CD14-positive monocyte (primary cell): ENCODE results near the gene CNTN2. TPM values are rescaled to one million over a fixed set of nuclear protein-coding genes. Genes with fewer than 3 reads are reported as not detected.

Experiments
- DNase-seq, 3 donors: peaks; one replicate each; pipeline ENCODE4 v3.0.0-alpha.2; 2011 to 2022
- H2AFZ ChIP-seq: 2 replicates; pipeline ENCODE4 v1.6.0; 2012; ENCODE audit warnings: mild to moderate bottlenecking, low read depth, low read length, inconsistent platforms; ENCODE audit not compliant: insufficient read depth, poor library complexity, severe bottlenecking
- H3K27ac ChIP-seq, 2 donors: 1 replicate in 1 of 2; 2 replicates in 1 of 2; pipeline ENCODE4 v1.5.1; 2012 to 2013; ENCODE audit warnings: low read length in 2 of 2, control low read depth in 1 of 2, inconsistent platforms in 1 of 2, low read depth in 1 of 2, mild to moderate bottlenecking in 1 of 2
- H3K27me3 ChIP-seq, 2 donors: one replicate each; pipeline versions ENCODE4 v1.6.0 to v1.6.1; 2011 to 2013; ENCODE audit warnings: low read length in 2 of 2; ENCODE audit not compliant: control insufficient read depth in 2 of 2, insufficient read depth in 2 of 2
- H3K36me3 ChIP-seq, 2 donors: replicated peaks in 1 of 2; 1 replicate in 1 of 2; 2 replicates in 1 of 2; pipeline versions ENCODE4 v1.5.1 to v1.6.1; 2012 to 2013; ENCODE audit warnings: low read length in 2 of 2, control low read depth in 1 of 2, inconsistent platforms in 1 of 2, mild to moderate bottlenecking in 1 of 2; ENCODE audit not compliant: insufficient read depth in 2 of 2, control insufficient read depth in 1 of 2
- H3K4me1 ChIP-seq, 2 donors: 1 replicate in 1 of 2; 2 replicates in 1 of 2; pipeline versions ENCODE4 v1.5.1 to v1.6.1; 2012 to 2013; ENCODE audit warnings: low read length in 2 of 2, control low read depth in 1 of 2, inconsistent platforms in 1 of 2, mild to moderate bottlenecking in 1 of 2, moderate library complexity in 1 of 2; ENCODE audit not compliant: insufficient read depth in 2 of 2, control insufficient read depth in 1 of 2
- H3K4me2 ChIP-seq: replicated peaks from 2 replicates; pipeline ENCODE3; 2012; ENCODE audit warnings: low read length, moderate library complexity, mild to moderate bottlenecking; ENCODE audit not compliant: poor library complexity, severe bottlenecking; ENCODE audit errors: extremely low read depth
- H3K4me3 ChIP-seq, 3 experiments: fragments of 200-600 bp in 1 of 3; sonication (generic) in 1 of 3; replicated peaks in 1 of 3; 1 replicate in 2 of 3; 2 replicates in 1 of 3; pipeline ENCODE4 v1.5.1; 2011 to 2013; ENCODE audit warnings: low read length in 3 of 3, mild to moderate bottlenecking in 3 of 3, control low read depth in 2 of 3, low read depth in 2 of 3, inconsistent platforms in 1 of 3, moderate library complexity in 1 of 3
- H3K79me2 ChIP-seq: 2 replicates; pipeline ENCODE4 v1.6.0; 2012; ENCODE audit warnings: mild to moderate bottlenecking, control low read depth, inconsistent platforms, low read length, moderate library complexity; ENCODE audit not compliant: insufficient read depth
- H3K9ac ChIP-seq: 2 replicates; pipeline ENCODE4 v1.6.0; 2017; ENCODE audit warnings: low read length, mild to moderate bottlenecking; ENCODE audit not compliant: insufficient read depth, poor library complexity, severe bottlenecking
- H3K9me3 ChIP-seq, 2 donors: replicated peaks in 1 of 2; 1 replicate in 1 of 2; 2 replicates in 1 of 2; pipeline versions ENCODE4 v1.5.1 to v1.6.1; 2012 to 2013; ENCODE audit warnings: low read length in 2 of 2, control low read depth in 1 of 2; ENCODE audit not compliant: control insufficient read depth in 1 of 2, insufficient read depth in 1 of 2
- H4K20me1 ChIP-seq: 2 replicates; pipeline ENCODE4 v1.6.0; 2012; ENCODE audit warnings: mild to moderate bottlenecking, low read length, control low read depth, moderate library complexity; ENCODE audit not compliant: insufficient read depth
- H3K27ac Mint-ChIP-seq, 7 donors: one replicate each; pipeline ENCODE4 v1.8.0; 2020; ENCODE audit warnings: mild to moderate bottlenecking in 7 of 7, mixed read lengths in 7 of 7, moderate library complexity in 6 of 7, inconsistent platforms in 2 of 7
- H3K27me3 Mint-ChIP-seq, 3 donors: one replicate each; pipeline ENCODE4 v1.8.0; 2021 to 2022; ENCODE audit warnings: low read depth in 3 of 3, mild to moderate bottlenecking in 3 of 3, mixed read lengths in 3 of 3, moderate library complexity in 3 of 3, inconsistent platforms in 1 of 3
- H3K36me3 Mint-ChIP-seq, 2 donors: one replicate each; pipeline ENCODE4 v1.8.0; 2020; ENCODE audit warnings: mixed read lengths in 2 of 2, inconsistent platforms in 1 of 2, mild to moderate bottlenecking in 1 of 2
- H3K4me1 Mint-ChIP-seq: one replicate; pipeline ENCODE4 v1.8.0; 2020; ENCODE audit warnings: mild to moderate bottlenecking, mixed read lengths
- H3K4me3 Mint-ChIP-seq, 2 donors: one replicate each; pipeline ENCODE4 v1.8.0; 2020; ENCODE audit warnings: mild to moderate bottlenecking in 2 of 2, mixed read lengths in 2 of 2, moderate library complexity in 1 of 2
- H3K9me3 Mint-ChIP-seq, 7 donors: one replicate each; pipeline ENCODE4 v1.8.0; 2020 to 2022; ENCODE audit warnings: mixed read lengths in 7 of 7, mild to moderate bottlenecking in 6 of 7, moderate library complexity in 6 of 7, inconsistent platforms in 2 of 7
- CTCF ChIP-seq: fragments of 200-600 bp; IDR thresholded peaks from one replicate; pipeline ENCODE4 v1.8.0; 2022; ENCODE audit warnings: antibody characterized with exemption, mild to moderate bottlenecking
- WGBS: methylation state at CpG from one replicate; pipeline ENCODE4 v1.1.5; 2013; ENCODE audit warnings: missing lambda C conversion rate; ENCODE audit not compliant: insufficient coverage; 5-methylcytosine and 5-hydroxymethylcytosine counted together
- intact Hi-C, 2 donors: fragments of 100-400 bp; cut with micrococcal nuclease; formaldehyde crosslinking; loops; one replicate each; pipeline versions ENCODE4 v1.15.0 to v1.15.1; 2023
- polyA plus RNA-seq, 3 donors: library from polyadenylated mRNA; depleted of rRNA in 1 of 3; unstranded in 2 of 3; stranded (reverse) in 1 of 3; fragments of 300-500 nt in 2 of 3; fragments of >200 nt in 1 of 3; fragmentation: Illumina TruSeq in 2 of 3; gene quantifications; 1 replicate in 2 of 3; 2 replicates in 1 of 3; pipeline ENCODE4 v1.2.3, GENCODE V29; 2012 to 2021

The CNTN2 gene
- polyA plus RNA-seq, 3 donors = not detected

- Histone ChIP-seq H3K9me3 (no peaks in the 10 kb centered on the region), H3K4me3 (peak overlapping the region; percentile 97 to 99 (median 99)), H3K4me2 (peak overlapping the region; percentile 92), H3K4me1 (peaks cover 25 to 29% of the 10 kb centered on the region in 2 donors), H3K27ac (peak overlapping the region; percentile 81 to 97), H3K36me3 (peaks cover 3 to 15% of the 10 kb centered on the region in 2 donors), H3K27me3 (no peaks in the 10 kb centered on the region), H3K9ac (peak overlapping the region; percentile 85), H4K20me1 (peaks cover 17% of the 10 kb centered on the region), H2AFZ (peak overlapping the region; percentile 99), H3K79me2 (peaks cover 39% of the 10 kb centered on the region)
- H3K27me3 Mint-ChIP-seq = peaks cover 0 to 2% (median 0%) of the 10 kb centered on the region in 3 donors
- H3K4me3 Mint-ChIP-seq = peak overlapping the region; percentile 98 to 100
- intact Hi-C loops = loop anchor here (5.0 to 10.0 kb wide), 4 partner anchors 90 to 630 kb away; partner anchors contain the start of genes DSTYK (in 2 of the 2) and NUCKS1 (in 1 of the 2)
- peaks cover 6 to 13% of the 10 kb centered on the region in 2 donors for H3K36me3 Mint-ChIP-seq
- peak overlapping the region; percentile 98 to 100 (median 100) for H3K27ac Mint-ChIP-seq
- DNase-seq = no peak
- peak; percentile 20 for TF ChIP-seq CTCF
- H3K9me3 Mint-ChIP-seq = peaks cover 0 to 6% (median 0%) of the 10 kb centered on the region in 7 donors
- peaks cover 41% of the 10 kb centered on the region for H3K4me1 Mint-ChIP-seq
- WGBS = 6% methylated on average over 6 of the region's 9 CpGs
Measured at GRCh38 chr1:205122489-205122882, 79.5 kb downstream of the CNTN2 start.

- intact Hi-C loops = loop anchor here (5.0 to 10.0 kb wide), 4 partner anchors 88 to 628 kb away; partner anchors contain the start of genes DSTYK (in 2 of the 2) and NUCKS1 (in 1 of the 2)
- no peak for DNase-seq
- Mint-ChIP-seq H3K9me3 (peaks cover 0 to 6% (median 0%) of the 10 kb centered on the region in 7 donors), H3K4me3 (no peak overlapping the region), H3K27me3 (peaks cover 0 to 2% (median 0%) of the 10 kb centered on the region in 3 donors), H3K4me1 (peaks cover 38% of the 10 kb centered on the region), H3K36me3 (no peaks in the 10 kb centered on the region), H3K27ac (peak overlapping the region in 1 of 7 donors; percentile 35)
- no peak overlapping the region for H3K27ac ChIP-seq
- TF ChIP-seq CTCF = no peak
- H3K4me1 ChIP-seq = peaks cover 25 to 28% of the 10 kb centered on the region in 2 donors
- H3K4me3 ChIP-seq = no peak overlapping the region
- 100% methylated on average over 2 of the region's 7 CpGs for WGBS
- H3K9ac ChIP-seq = no peak overlapping the region
- no peak overlapping the region for H2AFZ ChIP-seq
- H3K9me3 ChIP-seq = no peaks in the 10 kb centered on the region
- no peaks in the 10 kb centered on the region for H3K27me3 ChIP-seq
- no peak overlapping the region for H3K4me2 ChIP-seq
- peaks cover 8% of the 10 kb centered on the region for H4K20me1 ChIP-seq
- H3K36me3 ChIP-seq = no peaks in the 10 kb centered on the region
- H3K79me2 ChIP-seq = peaks cover 20% of the 10 kb centered on the region
Measured at GRCh38 chr1:205124726-205125125, 81.7 kb downstream of the CNTN2 start.
